MCF 10A (cell line): Measurements from ENCODE around the gene BAX. TPM values are rescaled to one million over a fixed set of nuclear protein-coding genes. Genes with fewer than 3 reads are reported as not detected.

ENCODE experiments used
- BruUV-seq: library from RNA; stranded (reverse); fragments of 400-500 nt; replicated peaks from 2 replicates; lab custom pipeline; 2021; lab: Mats Ljungman, UMichigan
- CTCF ChIA-PET: fragments of 300-600 bp; sonication (Branson Sonifier 250); formaldehyde crosslinking; extraction: SDS; loops from one replicate; lab custom pipeline; 2021; ENCODE audit warnings: antibody characterized with exemption, inconsistent platforms; lab: Yijun Ruan, JAX
- POLR2A ChIA-PET: fragments of 300-600, 350-650 bp; sonication (Branson Sonifier 250); formaldehyde crosslinking; extraction: SDS; loops from one replicate; lab custom pipeline; 2020; ENCODE audit warnings: antibody characterized with exemption, inconsistent platforms; lab: Yijun Ruan, JAX
- DNase-seq: peaks from one replicate; pipeline ENCODE4 v3.0.0-alpha.2; 2018; ENCODE audit not compliant: unreplicated experiment
- H3K27ac Mint-ChIP-seq: one replicate; pipeline ENCODE4 v1.8.0; 2022; ENCODE audit warnings: mild to moderate bottlenecking, low read depth, mixed read lengths; ENCODE audit not compliant: unreplicated experiment
- H3K27me3 Mint-ChIP-seq: one replicate; pipeline ENCODE4 v1.8.0; 2022; ENCODE audit warnings: mixed read lengths; ENCODE audit not compliant: insufficient read depth, unreplicated experiment
- H3K36me3 Mint-ChIP-seq: one replicate; pipeline ENCODE4 v1.8.0; 2022; ENCODE audit warnings: mild to moderate bottlenecking, moderate library complexity, mixed read lengths; ENCODE audit not compliant: insufficient read depth, unreplicated experiment
- H3K4me1 Mint-ChIP-seq: one replicate; pipeline ENCODE4 v1.8.0; 2022; ENCODE audit warnings: mixed read lengths; ENCODE audit not compliant: insufficient read depth, unreplicated experiment
- H3K4me3 Mint-ChIP-seq: one replicate; pipeline ENCODE4 v1.8.0; 2022; ENCODE audit warnings: mild to moderate bottlenecking, moderate library complexity, mixed read lengths; ENCODE audit not compliant: unreplicated experiment
- H3K9me3 Mint-ChIP-seq: one replicate; pipeline ENCODE4 v1.8.0; 2022; ENCODE audit warnings: mixed read lengths; ENCODE audit not compliant: unreplicated experiment
- CTCF ChIP-seq: fragments of 200-600 bp; IDR thresholded peaks from one replicate; pipeline ENCODE4 v1.8.0; 2022; ENCODE audit warnings: antibody characterized with exemption, mild to moderate bottlenecking; ENCODE audit not compliant: unreplicated experiment
- intact Hi-C: fragments of 100-400 bp; cut with micrococcal nuclease; formaldehyde crosslinking; loops from 2 replicates; pipeline ENCODE4 v1.14.1; 2022
- total RNA-seq: library from RNA; stranded (reverse); gene quantifications from 2 replicates; pipeline ENCODE4 v1.2.3, GENCODE V29; 2022

BAX gene
- total RNA-seq, 1 experiment from 2014 or later: 152 TPM

GRCh38 chr19:48994035-48994386 lies 39.3 kb downstream of the BAX start:
- peaks cover 35% of the 10 kb centered on the region for H3K36me3 Mint-ChIP-seq
- peak overlapping the region; percentile 95 for H3K27ac Mint-ChIP-seq
- no peak for DNase-seq
- CTCF ChIA-PET: interaction anchor here (0.6 to 3.0 kb wide), 11 partner anchors 10 to 245 kb away, joined by 3 to 39 read pairs (median 6); partner anchors contain the start of gene LIN7B
- intact Hi-C loops: loop anchor here (10.0 kb wide), 1 partner anchor 231 kb away; no protein-coding TSS in a partner anchor
- POLR2A ChIA-PET: interaction anchor here (0.6 to 3.9 kb wide), 37 partner anchors 11 to 648 kb away, joined by 3 to 98 read pairs (median 4); partner anchors contain the start of genes ALDH16A1, CGB7, DBP and DHDH
- H3K4me3 Mint-ChIP-seq: peak overlapping the region; percentile 95
- no TSS peak for BruUV-seq
- no peak for TF ChIP-seq CTCF
- H3K27me3 Mint-ChIP-seq: no peaks in the 10 kb centered on the region
- peaks cover 34% of the 10 kb centered on the region for H3K4me1 Mint-ChIP-seq
- no peaks in the 10 kb centered on the region for H3K9me3 Mint-ChIP-seq

- Mint-ChIP-seq H3K4me3 (no peak overlapping the region), H3K4me1 (peaks cover 18% of the 10 kb centered on the region), H3K27ac (no peak overlapping the region), H3K36me3 (peaks cover 38% of the 10 kb centered on the region), H3K9me3 (no peaks in the 10 kb centered on the region), H3K27me3 (no peaks in the 10 kb centered on the region)
- BruUV-seq: no TSS peak
- peak; percentile 64 for DNase-seq
- intact Hi-C loops: loop anchor here (2.0 to 10.0 kb wide), 3 partner anchors 77 to 227 kb away; no protein-coding TSS in a partner anchor
- peak; percentile 38 for TF ChIP-seq CTCF
- CTCF ChIA-PET: interaction anchor here (0.6 to 2.0 kb wide), 15 partner anchors 10 to 585 kb away, joined by 3 to 13 read pairs (median 3); partner anchors contain the start of gene NTF4
- POLR2A ChIA-PET: interaction anchor here (0.6 kb wide), 1 partner anchor 1434 kb away, joined by 3 read pairs; no protein-coding TSS in a partner anchor
Observed at GRCh38 chr19:48997972-48998371, 43.3 kb downstream of the BAX start.

GRCh38 chr19:48999481-49000325 lies 45.0 kb downstream of the BAX start:
- ChIA-PET POLR2A (interaction anchor here (0.6 to 0.8 kb wide), 3 partner anchors 9 to 218 kb away, joined by 3 read pairs; no protein-coding TSS in a partner anchor), CTCF (interaction anchor here (0.6 to 3.6 kb wide), 27 partner anchors 9 to 1788 kb away, joined by 3 to 17 read pairs (median 4); partner anchors contain the start of gene NTF4)
- Mint-ChIP-seq H3K4me3 (no peak overlapping the region), H3K27me3 (no peaks in the 10 kb centered on the region), H3K9me3 (no peaks in the 10 kb centered on the region), H3K36me3 (peaks cover 55% of the 10 kb centered on the region), H3K27ac (no peak overlapping the region), H3K4me1 (peaks cover 9% of the 10 kb centered on the region)
- peak; percentile 69 for DNase-seq
- intact Hi-C loops: loop anchor here (2.0 to 10.0 kb wide), 3 partner anchors 75 to 225 kb away; no protein-coding TSS in a partner anchor
- peak; percentile 81 for TF ChIP-seq CTCF
- no TSS peak for BruUV-seq

GRCh38 chr19:49004133-49004532 lies 49.5 kb downstream of the BAX start:
- BruUV-seq: no TSS peak
- H3K9me3 Mint-ChIP-seq: no peaks in the 10 kb centered on the region
- TF ChIP-seq CTCF: no peak
- H3K4me3 Mint-ChIP-seq: no peak overlapping the region
- peaks cover 80% of the 10 kb centered on the region for H3K36me3 Mint-ChIP-seq
- POLR2A ChIA-PET: no interaction called here
- no peak overlapping the region for H3K27ac Mint-ChIP-seq
- no peaks in the 10 kb centered on the region for H3K27me3 Mint-ChIP-seq
- no peaks in the 10 kb centered on the region for H3K4me1 Mint-ChIP-seq
- CTCF ChIA-PET: interaction anchor here (1.0 kb wide), 2 partner anchors 11 to 93 kb away, joined by 5 to 7 read pairs; partner anchors contain the start of genes GYS1 and RUVBL2
- no peak for DNase-seq
- intact Hi-C loops: no loop called here
